GM23338 (cell line): Measurements from ENCODE around the gene GRIK5.

Experiments used
- CREB1 ChIP-seq: fragments of 250-450 bp; sonication (Bioruptor Pico); IDR thresholded peaks from 2 replicates; pipeline ENCODE4 v1.5.0; 2020; ENCODE audit warnings: low read depth, mild to moderate bottlenecking, moderate library complexity
- JUNB ChIP-seq: IDR thresholded peaks from one replicate; pipeline ENCODE4 v1.6.1; 2016; ENCODE audit warnings: antibody characterized with exemption; ENCODE audit not compliant: unreplicated experiment
- POLR2AphosphoS5 ChIP-seq: IDR thresholded peaks from 2 replicates; pipeline ENCODE4 v1.6.1; 2016; ENCODE audit warnings: antibody characterized with exemption, low read depth
- TF ChIP-seq, protein P1 (sequence below), 2 experiments: fragments of 200-600 bp in 1 of 2; sonication (generic) in 1 of 2; conservative IDR thresholded peaks; 2 replicates each; pipeline versions ENCODE4 v1.5.1 to v1.6.1; 2016 to 2017; ENCODE audit warnings: antibody characterized with exemption in 2 of 2, low read depth in 2 of 2, mild to moderate bottlenecking in 2 of 2, moderate library complexity in 1 of 2
- TF ChIP-seq, protein P2 (sequence below): IDR thresholded peaks from one replicate; pipeline ENCODE4 v1.6.1; 2018; ENCODE audit warnings: antibody characterized with exemption; ENCODE audit not compliant: unreplicated experiment

DNA sequence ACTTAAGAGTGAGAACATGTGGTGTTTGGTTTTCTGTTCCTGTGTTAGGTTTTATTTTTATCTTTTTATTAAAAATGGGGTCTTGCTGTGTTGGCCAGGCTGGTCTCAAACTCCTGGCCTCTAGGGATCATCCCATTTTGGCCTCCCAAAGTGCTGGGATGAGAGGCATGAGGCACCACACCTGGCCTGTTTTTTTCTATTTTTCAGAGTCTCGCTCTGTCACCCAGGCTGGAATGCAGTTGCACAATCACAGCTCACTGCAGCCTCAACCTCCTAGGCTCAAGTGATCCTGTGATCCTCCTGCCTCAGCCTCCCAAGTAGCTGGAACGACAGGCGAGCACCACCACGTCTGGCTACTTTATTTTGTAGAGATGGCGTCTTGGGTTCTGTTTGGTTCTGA lies 13.5 kb upstream of the GRIK5 start:
- TF ChIP-seq, protein P1, sequence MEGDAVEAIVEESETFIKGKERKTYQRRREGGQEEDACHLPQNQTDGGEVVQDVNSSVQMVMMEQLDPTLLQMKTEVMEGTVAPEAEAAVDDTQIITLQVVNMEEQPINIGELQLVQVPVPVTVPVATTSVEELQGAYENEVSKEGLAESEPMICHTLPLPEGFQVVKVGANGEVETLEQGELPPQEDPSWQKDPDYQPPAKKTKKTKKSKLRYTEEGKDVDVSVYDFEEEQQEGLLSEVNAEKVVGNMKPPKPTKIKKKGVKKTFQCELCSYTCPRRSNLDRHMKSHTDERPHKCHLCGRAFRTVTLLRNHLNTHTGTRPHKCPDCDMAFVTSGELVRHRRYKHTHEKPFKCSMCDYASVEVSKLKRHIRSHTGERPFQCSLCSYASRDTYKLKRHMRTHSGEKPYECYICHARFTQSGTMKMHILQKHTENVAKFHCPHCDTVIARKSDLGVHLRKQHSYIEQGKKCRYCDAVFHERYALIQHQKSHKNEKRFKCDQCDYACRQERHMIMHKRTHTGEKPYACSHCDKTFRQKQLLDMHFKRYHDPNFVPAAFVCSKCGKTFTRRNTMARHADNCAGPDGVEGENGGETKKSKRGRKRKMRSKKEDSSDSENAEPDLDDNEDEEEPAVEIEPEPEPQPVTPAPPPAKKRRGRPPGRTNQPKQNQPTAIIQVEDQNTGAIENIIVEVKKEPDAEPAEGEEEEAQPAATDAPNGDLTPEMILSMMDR (conservative IDR thresholded peaks at IDR 0.05; ENCODE audit: low read depth in 2 of 2), result no peak
- TF ChIP-seq CREB1 (CRISPR knock-in tag) (no peak), POLR2AphosphoS5 (no peak), JUNB (no peak)
- TF ChIP-seq, protein P2, sequence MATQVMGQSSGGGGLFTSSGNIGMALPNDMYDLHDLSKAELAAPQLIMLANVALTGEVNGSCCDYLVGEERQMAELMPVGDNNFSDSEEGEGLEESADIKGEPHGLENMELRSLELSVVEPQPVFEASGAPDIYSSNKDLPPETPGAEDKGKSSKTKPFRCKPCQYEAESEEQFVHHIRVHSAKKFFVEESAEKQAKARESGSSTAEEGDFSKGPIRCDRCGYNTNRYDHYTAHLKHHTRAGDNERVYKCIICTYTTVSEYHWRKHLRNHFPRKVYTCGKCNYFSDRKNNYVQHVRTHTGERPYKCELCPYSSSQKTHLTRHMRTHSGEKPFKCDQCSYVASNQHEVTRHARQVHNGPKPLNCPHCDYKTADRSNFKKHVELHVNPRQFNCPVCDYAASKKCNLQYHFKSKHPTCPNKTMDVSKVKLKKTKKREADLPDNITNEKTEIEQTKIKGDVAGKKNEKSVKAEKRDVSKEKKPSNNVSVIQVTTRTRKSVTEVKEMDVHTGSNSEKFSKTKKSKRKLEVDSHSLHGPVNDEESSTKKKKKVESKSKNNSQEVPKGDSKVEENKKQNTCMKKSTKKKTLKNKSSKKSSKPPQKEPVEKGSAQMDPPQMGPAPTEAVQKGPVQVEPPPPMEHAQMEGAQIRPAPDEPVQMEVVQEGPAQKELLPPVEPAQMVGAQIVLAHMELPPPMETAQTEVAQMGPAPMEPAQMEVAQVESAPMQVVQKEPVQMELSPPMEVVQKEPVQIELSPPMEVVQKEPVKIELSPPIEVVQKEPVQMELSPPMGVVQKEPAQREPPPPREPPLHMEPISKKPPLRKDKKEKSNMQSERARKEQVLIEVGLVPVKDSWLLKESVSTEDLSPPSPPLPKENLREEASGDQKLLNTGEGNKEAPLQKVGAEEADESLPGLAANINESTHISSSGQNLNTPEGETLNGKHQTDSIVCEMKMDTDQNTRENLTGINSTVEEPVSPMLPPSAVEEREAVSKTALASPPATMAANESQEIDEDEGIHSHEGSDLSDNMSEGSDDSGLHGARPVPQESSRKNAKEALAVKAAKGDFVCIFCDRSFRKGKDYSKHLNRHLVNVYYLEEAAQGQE, result no peak
